NCI-H2107 treated with DMSO at 0.1 percent for 48 hours (cell line): Measurements from ENCODE around the gene KCNAB3.

Experiments used
- DNase-seq: peaks from one replicate; lab custom pipeline; 2025; ENCODE audit not compliant: unreplicated experiment; lab: John Stamatoyannopoulos, UW

The KCNAB3 gene

DNA sequence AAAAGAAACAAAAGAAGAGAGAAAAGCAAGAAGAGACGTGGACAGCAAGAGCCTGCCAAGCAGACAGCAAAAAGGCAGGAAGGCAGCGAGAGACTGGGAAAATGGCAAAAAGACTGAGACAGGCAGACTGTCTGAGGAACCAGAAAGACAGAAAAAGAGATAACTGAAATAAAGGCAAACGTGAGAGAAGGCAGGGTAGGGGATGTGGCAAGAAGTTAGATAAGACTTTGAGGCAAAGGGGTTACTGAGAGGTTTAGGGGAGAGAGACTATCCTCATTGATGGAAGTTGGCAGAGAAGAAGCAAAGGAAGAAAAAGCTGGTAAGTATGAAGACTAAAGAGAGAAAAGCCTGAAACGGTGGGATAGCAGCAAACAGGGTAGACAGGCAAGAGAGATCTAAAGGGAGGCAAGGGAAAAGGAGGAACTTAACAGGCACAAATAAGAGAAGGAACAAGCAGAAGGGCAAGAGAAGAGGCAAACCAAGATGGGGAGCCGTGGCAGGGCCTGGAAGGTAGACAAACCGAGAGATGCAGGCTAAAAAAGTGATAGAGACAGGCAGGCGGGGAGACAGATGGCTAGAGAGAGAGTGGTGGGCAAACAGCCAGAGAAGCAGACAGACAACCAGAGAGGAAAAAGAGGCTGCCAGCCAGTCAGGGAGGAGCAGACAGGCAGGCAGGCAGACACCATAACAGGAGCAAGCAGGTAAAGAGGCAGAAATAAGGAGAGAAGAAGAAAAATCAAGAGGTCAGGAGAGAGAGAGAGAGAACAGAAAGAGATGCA is 48.2 kb downstream of the KCNAB3 start:
- no peak for DNase-seq

DNA sequence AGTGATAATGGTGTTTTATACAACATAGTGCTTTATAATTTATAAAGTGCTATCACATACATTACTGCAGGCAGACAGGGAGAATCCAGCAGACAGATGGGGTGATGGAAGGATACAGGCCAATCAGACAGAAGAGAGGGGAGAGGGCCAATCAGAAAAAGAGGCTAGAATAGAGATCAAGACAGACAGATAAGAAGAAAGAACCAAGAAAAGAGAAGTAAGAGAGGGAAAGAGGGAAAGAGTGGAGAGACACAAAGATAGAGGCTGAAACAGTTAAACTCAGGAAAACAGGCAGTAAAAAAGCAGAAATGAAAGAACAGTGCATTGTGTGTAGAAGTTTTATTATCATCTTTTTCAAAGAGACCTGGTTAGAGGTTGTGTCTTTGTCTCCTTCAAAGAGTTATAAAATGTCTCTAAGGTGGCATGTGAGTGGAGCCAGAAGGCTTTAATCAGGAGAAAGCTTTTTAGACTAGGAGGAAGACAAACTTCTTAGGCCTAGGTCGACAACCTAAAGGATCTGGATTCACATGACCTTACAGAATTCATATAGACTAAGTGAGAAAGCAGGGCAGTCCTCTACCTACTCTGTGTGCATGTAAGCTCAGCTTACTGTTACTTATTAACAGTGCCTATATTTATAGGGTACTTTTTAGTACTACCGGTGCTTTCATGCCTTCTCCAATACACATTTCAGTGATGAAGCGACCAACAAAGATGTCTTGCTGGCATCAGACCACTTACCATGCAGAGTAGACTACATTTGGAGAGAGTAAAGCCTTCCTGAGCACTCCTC is 49.4 kb downstream of the KCNAB3 start:
- DNase-seq = no peak

DNA sequence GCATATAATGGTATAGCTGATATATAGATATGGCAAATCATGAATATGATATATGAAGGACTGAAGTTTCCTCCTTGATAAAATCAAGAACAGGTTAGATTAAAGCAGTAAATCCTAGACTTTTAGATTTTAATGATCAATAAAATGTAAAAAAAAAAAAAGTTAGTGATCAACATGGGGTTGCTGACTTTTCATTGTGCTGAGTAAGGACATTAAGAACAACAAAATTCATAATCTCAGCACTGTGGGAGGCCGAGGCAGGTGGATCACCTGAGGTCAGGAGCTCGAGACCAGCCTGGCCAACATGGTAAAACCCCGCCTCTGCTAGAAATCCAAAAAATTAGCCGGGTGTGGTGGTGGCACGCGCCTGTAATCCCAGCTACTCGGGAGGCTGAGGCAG is 51.4 kb downstream of the KCNAB3 start:
- no peak for DNase-seq

DNA sequence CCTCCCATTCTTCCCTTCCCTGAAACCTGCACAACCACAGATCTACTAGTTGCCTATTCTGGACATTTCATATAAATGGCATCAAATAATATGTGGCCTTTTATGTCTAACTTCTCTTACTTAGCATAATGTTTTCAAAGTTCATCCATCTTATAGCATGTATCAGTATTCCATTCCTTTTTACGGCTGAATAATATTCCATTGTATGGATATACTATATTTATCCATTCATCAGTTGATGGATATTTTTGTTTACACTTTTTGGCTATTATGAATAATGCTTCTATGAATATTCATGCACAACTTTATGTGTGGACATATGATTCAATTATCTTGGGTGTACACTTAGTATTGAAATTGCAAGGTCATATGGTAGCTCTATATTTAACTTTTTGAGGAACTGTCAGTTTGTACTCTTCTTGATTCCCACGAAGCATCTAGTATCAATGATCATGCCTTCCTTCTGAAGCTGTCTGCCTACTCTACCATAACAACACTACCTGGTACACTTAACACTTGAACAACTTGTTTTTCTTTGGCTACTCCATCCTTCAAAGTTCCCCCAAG is 53.8 kb downstream of the KCNAB3 start:
- DNase-seq = no peak

DNA sequence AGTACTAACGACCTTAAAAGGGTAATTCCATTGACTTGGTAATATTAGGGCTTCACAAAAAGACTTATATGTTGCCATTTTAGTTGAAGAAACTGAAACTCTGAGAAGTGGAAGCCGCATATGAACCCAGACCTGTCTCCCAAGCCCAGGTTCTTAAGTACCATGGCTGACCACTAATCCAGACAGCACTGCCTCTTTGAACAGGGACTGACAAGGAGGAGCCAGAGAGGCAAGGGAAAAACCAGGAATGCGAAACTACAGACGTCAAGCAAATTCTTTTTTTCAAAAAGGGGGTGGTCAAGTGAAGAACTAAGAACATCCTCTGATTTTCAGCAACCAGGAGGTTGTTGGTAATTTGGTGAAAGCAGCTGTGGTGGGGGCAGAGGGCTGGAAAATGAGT is 56.6 kb downstream of the KCNAB3 start:
- no peak for DNase-seq
